ENCODE measurements around the gene SLC24A3.

SLC24A3 gene

DNA sequence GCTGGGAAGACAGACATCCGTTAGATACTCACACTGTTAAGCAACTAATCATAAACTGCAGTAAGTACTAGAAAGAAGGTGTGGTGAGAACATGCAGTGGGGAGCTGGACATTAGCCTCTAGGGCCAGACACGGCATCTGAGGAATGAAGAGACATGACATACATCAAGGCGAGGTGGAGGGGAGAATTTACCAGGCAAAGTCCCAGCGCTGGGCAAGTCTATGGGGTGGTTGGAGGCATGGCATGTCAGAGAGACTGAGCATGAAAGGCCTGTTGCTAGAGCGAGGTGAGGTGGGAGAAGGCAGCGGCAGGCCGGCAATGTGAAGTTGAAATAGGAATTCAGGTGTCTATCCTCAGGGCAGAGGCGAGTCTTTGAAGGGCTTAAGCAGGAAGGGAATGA is 31.8 kb downstream of the SLC24A3 start:
- DNase-seq = no peak

DNA sequence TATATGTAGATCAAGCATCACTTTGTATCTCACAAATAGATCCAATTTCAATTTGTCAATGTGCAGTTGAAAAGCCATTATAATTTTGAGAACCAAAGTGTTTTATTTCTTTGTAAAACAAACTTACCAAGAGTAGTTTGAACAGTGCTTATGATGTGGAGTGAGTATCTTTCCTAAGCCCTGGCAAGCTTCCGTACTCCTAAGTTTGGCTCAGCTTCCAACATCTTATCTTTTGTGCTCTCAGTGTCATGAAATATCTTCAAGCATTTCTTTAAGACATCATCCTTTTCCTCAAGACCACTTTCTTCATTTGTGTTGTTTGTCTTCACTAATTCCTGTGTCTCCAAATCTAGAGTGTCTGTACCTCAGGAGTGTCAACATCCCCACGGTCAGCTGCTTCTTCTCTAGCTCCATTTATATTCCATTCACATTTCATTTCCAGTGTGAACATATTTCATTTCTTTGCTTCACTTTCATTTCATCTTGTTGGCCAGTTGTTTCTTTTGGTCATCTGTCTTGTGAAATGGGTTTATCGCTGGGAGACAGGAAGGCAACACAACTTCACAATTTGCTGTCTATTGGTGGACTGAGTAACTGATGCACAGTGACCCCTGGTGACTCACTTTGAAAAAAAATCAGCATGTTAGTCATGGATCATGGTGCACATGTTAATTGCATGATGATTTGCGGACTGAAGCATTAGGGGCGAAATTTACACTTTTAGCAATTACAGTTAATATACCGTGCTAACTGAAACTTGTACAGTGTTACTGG is 36.9 kb downstream of the SLC24A3 start:
- DNase-seq = no peak

DNA sequence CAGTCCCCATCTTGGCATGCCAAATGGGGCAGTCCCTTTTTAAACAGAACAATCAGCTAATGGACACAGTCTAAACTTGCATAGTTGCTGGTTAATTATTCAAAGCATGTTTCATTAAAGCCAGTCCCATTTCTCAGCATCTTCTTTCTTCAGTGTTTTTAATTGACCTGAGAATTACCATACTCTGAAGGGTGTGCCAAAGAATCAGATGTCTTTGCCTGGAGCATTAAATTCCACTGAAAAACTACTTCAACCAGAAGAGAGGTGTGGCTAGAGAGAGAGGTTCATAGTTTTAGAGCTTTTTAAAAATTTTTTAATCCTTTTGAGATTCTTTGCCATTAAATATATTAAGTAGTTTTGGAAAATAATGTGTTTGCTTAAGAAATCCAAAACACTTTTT is 37.9 kb downstream of the SLC24A3 start:
- no peak for DNase-seq

DNA sequence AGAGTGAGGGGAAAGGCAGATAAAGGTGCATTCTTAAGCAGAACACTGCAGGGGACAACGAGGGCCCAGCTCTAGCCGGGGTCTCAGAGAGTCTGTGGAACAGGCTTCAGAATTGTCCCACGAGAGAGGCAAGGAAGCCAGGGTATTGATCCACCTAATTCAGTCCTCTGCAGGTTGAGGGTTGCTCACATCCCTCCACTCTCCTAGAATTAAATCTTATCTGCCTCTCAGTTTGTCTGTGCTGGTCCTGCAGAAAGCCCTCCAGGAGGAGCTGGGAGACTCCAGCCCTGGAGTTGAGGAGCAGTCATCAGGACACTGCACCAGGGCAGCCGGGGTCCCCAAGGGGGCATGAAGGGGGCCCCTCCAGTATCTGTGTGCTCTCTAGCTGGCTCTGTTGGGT is 39.1 kb downstream of the SLC24A3 start:
- no peak for DNase-seq

DNA sequence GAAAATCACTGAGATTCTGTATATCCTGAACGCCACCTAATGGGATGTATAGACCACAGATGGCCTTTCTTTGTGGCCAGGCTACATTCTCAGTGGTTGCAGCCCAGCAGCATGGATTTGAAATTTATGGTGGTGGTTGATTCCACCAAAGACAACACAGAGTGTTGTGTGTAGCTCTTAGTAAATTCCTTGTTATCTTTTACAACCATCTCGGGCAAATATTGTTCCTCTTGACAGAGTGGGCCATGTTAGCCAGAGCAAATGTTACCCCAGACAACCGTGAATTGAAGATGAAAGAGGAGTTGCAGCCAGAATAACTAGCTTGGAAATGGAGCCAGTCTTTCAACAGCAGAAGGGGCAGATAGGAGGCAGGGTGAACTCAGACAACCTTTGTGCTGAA is 39.5 kb downstream of the SLC24A3 start:
- DNase-seq = no peak

DNA sequence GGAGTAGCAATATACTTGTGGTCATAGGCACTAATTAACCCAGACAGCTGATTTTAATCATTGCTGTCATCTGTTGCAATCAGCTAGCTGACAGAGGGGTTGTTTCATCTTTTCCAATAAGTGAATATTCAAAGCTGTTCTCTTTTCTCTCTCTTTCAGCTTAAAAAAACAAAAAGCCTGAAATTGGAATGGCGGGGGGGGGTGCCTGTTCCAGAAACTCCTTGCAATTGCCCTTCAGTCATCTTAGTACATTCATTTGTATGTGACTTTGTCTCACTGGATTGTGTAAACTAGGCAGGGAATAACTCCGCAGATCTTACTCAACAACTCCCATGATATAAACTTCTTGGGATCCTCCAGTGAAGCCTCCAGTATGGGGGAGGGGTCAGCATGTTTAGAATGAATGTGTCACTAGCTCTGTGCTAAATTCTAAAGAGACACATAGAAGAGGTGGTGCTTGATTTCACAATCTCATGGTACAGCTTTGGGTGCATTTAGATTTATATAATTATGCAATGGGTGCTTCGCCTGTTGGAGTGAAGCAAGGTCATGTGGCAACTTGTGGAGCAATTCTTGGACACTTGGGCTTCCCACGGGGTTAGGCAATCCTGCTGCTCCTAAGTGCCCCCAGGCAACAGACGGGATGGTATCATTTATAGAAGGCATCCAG is 40.1 kb downstream of the SLC24A3 start:
- no peak for DNase-seq

DNA sequence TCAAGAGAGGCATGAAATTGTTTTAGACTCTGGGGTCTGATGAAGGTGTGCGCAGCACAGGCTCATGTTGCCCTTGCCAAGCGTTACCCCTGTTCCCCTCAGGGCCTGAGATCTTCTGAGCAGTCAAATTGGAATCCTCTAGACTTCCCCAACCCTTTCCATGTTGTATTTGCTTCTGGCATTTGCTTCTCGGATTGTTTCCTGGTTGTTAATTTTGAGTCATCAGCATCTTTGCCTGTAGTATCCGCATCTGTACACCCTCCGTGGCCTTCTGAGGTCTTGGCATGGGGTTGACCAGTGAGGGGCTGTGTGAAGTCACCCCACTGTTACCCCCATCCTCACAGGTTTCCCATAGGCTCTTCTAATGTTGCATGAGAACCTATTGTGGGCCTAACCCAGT is 40.9 kb downstream of the SLC24A3 start:
- no peak for DNase-seq

DNA sequence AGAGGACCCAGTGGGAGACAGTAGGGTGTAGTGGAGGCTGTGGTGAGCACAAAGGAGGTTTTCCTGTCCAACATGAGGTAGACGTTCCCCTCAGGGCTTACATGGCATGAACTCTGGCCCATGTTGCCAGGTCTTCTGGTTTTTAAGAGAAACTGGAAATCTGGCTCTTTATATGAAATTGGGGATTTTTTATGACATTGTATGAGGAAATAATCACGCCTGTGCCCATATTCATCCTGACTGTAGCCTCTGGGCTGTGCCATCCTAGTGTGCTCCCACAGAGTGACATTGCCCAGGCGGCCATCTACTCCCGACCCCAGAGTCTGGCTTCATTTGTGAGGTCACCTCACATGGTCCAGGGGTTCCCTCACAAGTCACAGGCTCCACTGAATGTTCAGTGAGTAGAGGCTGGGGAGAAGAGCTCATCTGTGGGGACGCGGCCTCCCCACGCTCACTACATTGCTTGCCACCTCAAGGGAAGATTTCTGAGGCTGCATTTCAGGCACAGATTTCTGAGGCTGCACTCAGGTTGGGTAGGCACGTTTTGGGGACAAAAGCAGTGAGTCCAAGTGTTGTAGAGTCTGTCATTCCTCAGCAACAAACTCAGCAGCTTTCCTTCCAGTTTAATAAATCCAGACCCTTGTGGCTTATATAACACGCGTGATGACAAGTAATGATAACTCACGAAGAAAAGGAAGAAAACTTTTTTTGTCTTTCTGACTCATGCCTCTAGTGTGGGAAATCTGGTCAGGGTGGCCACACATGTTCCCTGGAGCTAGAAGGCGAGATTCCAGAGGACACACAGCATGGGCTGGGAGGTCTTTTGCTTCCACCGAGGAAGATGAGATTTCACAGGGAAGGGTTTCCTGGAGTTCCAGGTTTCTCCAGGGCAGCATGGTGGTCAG is 41.7 kb downstream of the SLC24A3 start:
- no peak for DNase-seq

DNA sequence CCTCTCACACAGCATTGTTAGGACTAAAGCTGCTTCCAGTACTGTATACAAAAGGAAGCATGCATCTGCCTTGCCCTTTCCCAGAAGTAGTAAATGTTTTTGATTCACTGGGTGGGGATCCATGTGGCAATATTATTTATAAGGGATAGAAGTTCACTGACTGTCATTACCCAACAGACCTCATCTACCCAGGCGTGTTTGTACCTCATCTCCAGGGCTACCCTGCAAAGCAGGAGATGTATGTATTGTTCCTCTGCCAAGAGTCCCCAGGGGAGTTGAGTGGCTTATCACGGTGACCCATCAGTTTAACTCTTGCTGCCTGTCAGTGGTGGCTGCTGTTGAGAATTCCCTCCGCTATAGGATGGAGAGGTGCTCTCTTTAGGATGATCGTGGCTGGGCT is 42.5 kb downstream of the SLC24A3 start:
- DNase-seq = no peak

DNA sequence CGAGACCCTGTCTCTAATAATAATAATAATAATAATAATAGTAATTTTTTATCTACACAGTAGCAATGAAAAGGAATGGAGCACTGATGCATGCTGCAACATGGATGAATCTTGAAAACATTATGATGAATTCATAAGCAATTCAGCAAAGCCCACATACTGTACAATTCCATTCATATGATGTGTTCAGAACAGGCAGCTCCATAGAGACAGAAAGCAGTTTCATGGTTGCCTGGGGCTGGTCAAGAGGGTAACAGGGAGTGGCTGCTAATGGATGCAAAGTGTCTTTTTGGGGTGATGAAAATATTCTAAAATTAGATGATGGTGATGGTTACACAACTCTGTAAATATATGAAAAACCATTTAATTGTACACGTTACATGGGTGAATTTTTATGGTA is 43.6 kb downstream of the SLC24A3 start:
- no peak for DNase-seq

DNA sequence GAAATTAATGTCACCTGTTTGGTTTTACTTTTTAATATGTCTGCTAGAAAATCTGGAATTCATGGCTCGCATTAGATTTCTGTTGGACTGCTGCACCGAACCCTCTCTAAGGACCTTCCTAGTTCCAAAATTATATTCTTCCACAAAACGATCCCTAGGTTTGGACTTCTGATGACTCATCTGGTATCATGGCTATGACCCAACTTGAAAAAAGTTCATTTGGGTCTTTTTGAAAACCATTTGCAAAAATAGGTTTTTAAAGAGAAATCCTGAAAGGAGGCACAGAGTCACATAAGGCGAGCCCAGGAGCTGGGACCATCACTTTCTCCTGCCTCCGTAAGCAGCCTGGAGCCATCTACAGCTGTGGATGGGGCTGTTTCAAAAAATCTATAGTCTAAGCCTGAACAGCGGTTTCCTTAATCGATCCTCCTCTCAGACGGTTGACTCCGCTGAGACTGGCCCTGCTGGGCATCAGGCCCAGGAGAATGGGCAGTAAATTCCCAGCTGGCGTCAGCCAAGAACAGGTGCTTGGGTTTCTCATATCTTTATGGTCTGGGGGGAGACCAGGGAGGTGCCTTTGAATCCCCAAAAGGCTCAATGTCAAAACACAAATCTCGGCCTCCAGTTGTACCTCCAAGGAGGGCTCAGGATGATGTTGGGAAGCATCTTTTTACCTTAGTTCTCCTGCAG is 44.6 kb downstream of the SLC24A3 start:
- DNase-seq = no peak

DNA sequence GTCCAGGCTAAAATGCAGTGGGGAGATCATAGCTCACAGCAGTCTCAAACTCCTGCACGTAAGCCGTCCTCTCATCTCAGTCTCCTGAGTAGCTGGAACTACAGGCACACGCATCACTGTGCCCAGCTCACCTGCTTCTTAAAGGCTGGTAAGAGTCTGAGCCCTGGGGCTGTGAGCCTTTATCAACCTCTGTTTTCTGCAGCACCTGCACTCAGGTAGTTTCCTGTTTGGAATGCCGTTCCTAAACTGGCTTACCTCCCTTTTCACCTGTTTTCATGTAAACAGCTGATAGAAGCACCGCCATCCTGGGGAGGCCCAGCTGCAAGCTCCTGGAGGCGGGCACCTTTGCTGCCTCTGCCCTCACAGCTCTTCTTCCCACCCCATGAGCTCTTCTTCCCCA is 45.4 kb downstream of the SLC24A3 start:
- DNase-seq = no peak

DNA sequence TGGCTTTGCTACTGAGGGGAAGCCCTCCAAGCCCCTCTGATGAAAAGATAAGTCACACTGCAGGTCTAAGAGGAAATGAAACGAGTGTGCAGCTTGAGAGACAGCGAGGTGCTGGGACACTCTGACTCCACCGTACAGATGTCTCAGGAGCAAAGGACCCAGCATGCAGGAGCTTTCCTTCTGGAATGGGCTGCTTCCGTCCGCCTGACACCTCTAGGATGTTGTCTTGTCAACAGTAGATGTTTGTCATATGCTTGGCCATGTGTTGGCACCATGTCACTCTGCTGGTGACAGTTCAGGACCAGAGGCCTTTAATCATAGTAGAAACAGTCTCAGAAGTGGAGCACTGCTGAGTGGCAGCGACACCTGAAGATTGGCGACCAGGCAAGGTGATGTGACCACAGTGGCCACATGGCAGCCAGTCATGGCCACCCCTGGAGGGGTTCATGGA is 46.7 kb downstream of the SLC24A3 start:
- no peak for DNase-seq

DNA sequence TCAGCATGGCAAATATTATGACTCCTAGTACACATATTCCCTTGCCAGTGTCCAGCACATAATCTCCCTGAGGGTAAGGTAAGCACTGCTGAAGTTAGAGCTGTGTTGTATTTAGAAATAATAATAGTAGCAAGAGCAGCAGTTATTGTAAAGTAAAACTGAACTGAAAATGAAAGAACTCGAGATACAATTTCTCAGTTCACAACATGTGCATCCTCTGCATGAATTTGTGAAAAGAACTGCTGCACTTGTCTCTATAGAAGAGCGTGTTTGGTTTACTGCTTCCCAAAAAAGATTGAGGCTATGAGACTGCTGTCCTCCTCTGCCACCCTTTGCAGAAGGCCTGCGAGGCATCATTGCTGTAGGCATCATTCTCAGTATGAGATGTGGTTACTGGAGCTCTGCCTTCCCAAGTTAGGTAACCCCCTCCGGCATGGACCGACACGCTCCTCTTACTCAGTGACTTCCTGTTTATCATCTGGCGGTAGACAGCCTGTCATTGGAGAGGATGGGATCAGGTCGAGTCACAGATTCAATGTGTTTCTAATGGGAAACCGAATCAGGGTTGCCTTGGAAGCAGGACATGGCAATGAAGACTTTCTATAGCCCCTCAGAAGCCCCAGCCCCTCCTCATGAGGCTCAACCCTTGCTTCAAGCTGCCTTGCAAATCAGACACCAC is 48.1 kb downstream of the SLC24A3 start:
- no peak for DNase-seq

DNA sequence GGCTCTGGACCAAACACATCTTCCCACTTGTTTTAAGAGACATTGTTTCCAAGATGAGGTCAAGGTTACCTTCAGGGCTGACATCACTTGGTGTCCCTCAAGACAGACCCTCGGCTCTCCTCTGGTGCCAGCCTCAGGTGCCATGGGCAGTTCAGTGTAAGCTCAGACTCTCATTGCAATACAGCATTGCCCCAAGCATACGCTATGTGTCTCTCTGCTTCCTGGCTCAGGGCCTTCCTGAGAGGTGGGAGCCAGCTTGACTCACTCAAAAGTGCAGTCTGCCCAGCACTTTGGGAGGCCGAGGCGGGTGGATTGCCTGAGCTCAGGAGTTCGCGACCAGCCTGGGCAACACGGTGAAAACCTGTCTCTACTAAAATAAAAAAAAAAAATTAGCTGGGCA is 51.7 kb downstream of the SLC24A3 start:
- no peak for DNase-seq

DNA sequence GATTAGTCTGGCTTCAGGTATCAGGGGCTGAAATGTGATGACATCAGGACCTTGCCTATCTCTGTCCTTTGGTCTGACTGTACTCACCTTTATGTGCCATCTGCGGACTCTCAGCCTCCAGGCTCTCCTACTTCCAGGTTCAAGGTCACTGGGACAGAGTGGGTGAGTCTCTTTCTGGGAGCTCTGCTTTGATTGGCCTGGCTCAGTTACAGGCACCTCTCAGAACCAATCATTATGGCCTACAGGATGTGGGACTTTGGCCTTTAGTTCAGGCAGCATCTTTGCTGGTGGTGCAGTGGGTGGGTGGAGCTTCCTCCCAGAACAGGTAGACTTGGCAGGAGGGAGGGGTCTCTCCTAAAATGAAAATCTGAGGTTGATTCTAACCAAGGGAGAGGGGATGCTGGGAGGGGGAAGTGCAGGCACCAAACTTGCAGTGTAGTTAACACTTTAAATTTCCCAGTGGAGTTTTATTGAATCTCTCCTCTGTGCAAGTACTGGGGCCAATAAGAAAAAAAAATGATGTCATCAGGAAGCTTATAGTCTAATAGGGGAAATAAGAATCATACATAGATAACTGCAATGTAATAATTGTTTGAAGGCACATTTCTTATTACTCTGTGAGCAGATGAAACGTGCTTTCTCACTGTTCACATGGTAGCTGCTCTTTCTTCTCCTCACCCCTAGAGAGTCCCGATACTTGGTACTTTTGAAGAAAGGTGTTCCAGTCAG is 53.4 kb downstream of the SLC24A3 start:
- no peak for DNase-seq

DNA sequence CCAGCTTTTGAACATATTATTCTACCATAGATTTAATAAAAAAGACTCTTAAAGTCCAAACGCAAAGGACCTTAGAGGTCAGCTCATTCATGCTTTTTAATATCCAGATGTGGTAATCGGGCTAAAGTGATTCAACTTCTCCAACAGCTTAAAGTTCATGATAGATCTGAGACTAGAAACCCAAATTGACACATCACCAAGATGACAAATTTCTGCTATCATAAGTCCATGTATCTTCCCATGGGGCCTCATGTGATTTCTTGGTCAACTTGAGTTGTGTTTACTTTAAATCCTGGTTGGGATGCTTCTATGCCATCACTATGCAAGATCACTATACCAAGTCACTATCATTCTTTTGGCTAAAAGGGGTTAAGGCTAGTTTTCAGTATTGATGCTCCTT is 56.0 kb downstream of the SLC24A3 start:
- DNase-seq = no peak

DNA sequence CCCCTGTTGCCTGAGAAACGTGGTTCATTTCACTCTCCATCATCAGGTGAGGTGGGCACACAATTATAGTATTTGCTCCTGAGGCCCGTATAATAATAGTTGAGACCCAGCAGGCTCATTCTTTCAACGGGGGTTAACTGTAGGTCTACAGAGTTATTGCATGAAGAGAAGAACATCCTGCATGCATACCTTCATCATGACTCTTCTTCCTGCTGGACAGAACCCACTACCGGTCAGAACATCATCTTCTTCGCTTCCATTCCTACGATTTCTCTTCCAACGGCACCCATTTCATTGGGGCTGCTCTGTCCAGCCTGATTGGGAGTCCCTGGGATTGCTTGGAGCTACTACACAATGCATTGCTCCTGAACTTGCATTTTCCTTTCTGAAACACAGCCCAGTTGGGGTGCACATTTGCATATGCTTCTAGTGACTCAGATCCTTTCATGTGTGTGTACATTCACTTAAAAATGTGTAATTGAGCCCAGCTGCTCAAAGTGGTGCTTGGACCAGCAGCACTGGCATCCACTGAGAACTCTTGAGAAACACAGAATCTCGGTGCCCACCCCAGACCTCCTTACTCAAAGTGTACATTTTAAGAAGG is 57.4 kb downstream of the SLC24A3 start:
- no peak for DNase-seq

DNA sequence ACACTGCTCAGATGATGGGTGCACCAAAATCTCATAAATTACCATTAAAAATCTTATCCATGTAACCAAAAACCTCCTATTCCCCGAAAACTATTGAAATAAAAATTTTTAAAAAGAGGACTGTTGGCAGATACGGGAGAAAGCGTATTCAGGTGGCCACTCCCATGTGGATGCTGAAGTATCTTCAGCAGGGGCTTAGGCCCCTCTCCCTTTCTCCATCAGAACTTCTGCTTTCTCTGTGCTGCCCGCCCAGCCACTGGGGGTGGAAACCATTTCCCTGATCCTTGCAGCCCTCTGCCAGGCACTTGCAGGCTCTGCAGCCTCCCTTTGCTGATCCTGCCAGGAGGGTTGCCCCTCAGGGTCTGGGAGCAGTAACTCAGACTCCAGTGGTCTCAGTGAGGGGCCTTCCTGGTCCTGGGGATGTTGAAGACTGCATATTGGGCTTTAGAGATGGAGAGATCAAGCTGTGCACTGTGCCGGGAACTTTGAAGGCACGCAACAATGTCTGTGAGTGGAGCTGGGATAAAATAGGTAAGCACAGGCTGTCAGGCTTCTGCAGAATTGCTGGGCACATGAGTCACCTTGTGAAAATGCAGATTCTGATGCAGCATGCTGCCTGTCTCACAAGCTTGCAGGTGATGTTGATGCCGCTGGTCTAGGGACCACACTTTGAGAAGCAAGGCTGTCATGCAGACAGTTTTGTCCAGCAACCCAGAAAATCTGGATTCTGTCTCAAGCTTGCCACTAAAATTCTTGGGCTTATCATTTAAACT is 59.6 kb downstream of the SLC24A3 start:
- DNase-seq = no peak

DNA sequence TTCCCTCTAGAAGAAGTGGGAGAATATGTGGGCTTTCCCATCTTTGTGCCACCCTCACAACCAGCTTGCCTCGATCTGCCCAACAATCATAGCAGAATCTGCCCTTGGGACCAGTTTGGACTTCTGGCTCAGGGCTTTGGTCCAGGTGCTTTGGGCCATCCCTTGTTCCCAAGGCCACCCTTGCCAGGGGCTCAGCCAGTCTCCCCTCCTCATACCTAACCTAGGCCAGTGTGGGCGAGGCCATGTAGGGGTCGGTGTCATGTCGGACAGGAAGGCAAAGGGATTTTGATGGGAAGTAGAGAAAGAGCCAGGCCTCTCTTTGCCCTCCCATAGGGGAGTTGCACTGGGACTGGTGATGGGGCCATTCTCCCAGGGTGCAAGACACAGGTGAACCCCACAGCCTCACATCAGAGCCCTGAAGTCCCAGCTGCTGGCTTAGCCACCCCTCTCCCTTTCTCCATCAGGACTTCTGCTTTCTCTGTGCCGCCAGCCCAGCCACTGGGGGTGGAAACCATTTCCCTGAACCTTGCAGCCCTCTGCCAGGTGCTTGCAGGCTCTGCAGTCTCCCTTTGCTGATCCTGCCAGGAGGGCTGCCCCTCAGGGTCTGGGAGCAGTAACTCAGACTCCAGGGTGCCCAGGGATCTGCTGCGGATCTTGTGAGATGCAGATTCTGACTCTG is 60.7 kb downstream of the SLC24A3 start:
- no peak for DNase-seq

Data from amniotic stem cell (primary cell).